GM23338 (cell line): ENCODE data around the gene MRTFA. TPM values are rescaled to one million over a fixed set of nuclear protein-coding genes. Genes with fewer than 3 reads are reported as not detected.

Experiments used
- ATAC-seq: fragments of 200-7000 bp; cut with Tn5 transposase; 3 replicates; pipeline ENCODE4 v1.9.1; 2020
- DNase-seq: peaks from one replicate; pipeline ENCODE4 v3.0.0-alpha.2; 2015; ENCODE audit warnings: low spot score
- H2AFZ ChIP-seq: fragments of 200-600 bp; sonication (generic); 2 replicates; pipeline ENCODE4 v1.8.0; 2016; ENCODE audit warnings: antibody characterized with exemption, mild to moderate bottlenecking, moderate library complexity
- H3F3A ChIP-seq: fragments of 200-600 bp; sonication (generic); replicated peaks from 2 replicates; pipeline ENCODE4 v1.8.0; 2017; ENCODE audit warnings: antibody characterized with exemption, mixed run types, low read depth
- H3K27ac ChIP-seq: fragments of 200-600 bp; sonication (generic); 2 replicates; pipeline ENCODE4 v1.6.1; 2016; ENCODE audit warnings: low read depth
- H3K27me3 ChIP-seq: fragments of 200-600 bp; sonication (generic); 2 replicates; pipeline ENCODE4 v1.8.0; 2016; ENCODE audit warnings: mild to moderate bottlenecking, mixed run types, moderate library complexity; ENCODE audit not compliant: insufficient read depth
- H3K36me3 ChIP-seq: fragments of 200-600 bp; sonication (generic); 2 replicates; pipeline ENCODE4 v1.8.0; 2016; ENCODE audit warnings: mild to moderate bottlenecking; ENCODE audit not compliant: insufficient read depth
- H3K4me1 ChIP-seq: fragments of 200-600 bp; sonication (generic); 2 replicates; pipeline ENCODE4 v1.8.0; 2016; ENCODE audit warnings: mild to moderate bottlenecking, moderate library complexity; ENCODE audit not compliant: insufficient read depth
- H3K4me2 ChIP-seq: fragments of 200-600 bp; sonication (generic); 2 replicates; pipeline ENCODE4 v1.7.1; 2017; ENCODE audit warnings: mixed run types
- H3K4me3 ChIP-seq: fragments of 200-600 bp; sonication (generic); 2 replicates; pipeline ENCODE4 v1.6.1; 2016; ENCODE audit warnings: mixed run types
- H3K79me2 ChIP-seq: fragments of 200-600 bp; sonication (generic); replicated peaks from 2 replicates; pipeline ENCODE4 v1.8.0; 2017; ENCODE audit warnings: mild to moderate bottlenecking; ENCODE audit not compliant: insufficient read depth
- H3K9me2 ChIP-seq: fragments of 200-600 bp; sonication (generic); 2 replicates; pipeline ENCODE4 v1.8.0; 2017; ENCODE audit not compliant: insufficient read depth
- H4K20me1 ChIP-seq: fragments of 200-600 bp; sonication (generic); replicated peaks from 2 replicates; pipeline ENCODE4 v1.8.0; 2017; ENCODE audit warnings: mild to moderate bottlenecking; ENCODE audit not compliant: insufficient read depth
- H3K27ac Mint-ChIP-seq: 2 replicates; pipeline ENCODE4 v1.8.0; 2020; ENCODE audit warnings: inconsistent platforms, mild to moderate bottlenecking, moderate library complexity, mixed read lengths
- H3K27me3 Mint-ChIP-seq: 3 replicates; pipeline ENCODE4 v1.8.0; 2022; ENCODE audit warnings: low read depth, mild to moderate bottlenecking, moderate library complexity, mixed read lengths, inconsistent platforms; ENCODE audit not compliant: insufficient read depth, poor library complexity
- H3K36me3 Mint-ChIP-seq: 3 replicates; pipeline ENCODE4 v1.8.0; 2021; ENCODE audit warnings: low read depth, mild to moderate bottlenecking, inconsistent platforms, moderate library complexity, mixed read lengths
- H3K4me1 Mint-ChIP-seq: 3 replicates; pipeline ENCODE4 v1.8.0; 2020; ENCODE audit warnings: mild to moderate bottlenecking, inconsistent platforms, mixed read lengths
- H3K4me3 Mint-ChIP-seq: 3 replicates; pipeline ENCODE4 v1.8.0; 2021; ENCODE audit warnings: moderate library complexity, mild to moderate bottlenecking, inconsistent platforms, mixed read lengths
- H3K9me3 Mint-ChIP-seq: 3 replicates; pipeline ENCODE4 v1.8.0; 2020; ENCODE audit warnings: moderate library complexity, mild to moderate bottlenecking, inconsistent platforms, mixed read lengths
- CREB1 ChIP-seq: fragments of 250-450 bp; sonication (Bioruptor Pico); IDR thresholded peaks from 2 replicates; pipeline ENCODE4 v1.5.0; 2020; ENCODE audit warnings: low read depth, mild to moderate bottlenecking, moderate library complexity
- ETS1 ChIP-seq: IDR thresholded peaks from 2 replicates; pipeline ENCODE4 v1.6.1; 2016; ENCODE audit warnings: antibody characterized with exemption
- EZH2 ChIP-seq: fragments of 200-600 bp; sonication (generic); IDR thresholded peaks from one replicate; pipeline ENCODE4 v1.8.0; 2017; ENCODE audit warnings: antibody characterized with exemption, mild to moderate bottlenecking, low read depth; ENCODE audit not compliant: unreplicated experiment
- EZH2phosphoT487 ChIP-seq: fragments of 200-600 bp; sonication (generic); IDR thresholded peaks from one replicate; pipeline ENCODE4 v1.8.1; 2018; ENCODE audit warnings: antibody characterized with exemption; ENCODE audit not compliant: unreplicated experiment
- JUNB ChIP-seq: IDR thresholded peaks from one replicate; pipeline ENCODE4 v1.6.1; 2016; ENCODE audit warnings: antibody characterized with exemption; ENCODE audit not compliant: unreplicated experiment
- NANOG ChIP-seq: IDR thresholded peaks from 2 replicates; pipeline ENCODE4 v1.6.1; 2016; ENCODE audit warnings: antibody characterized with exemption, borderline replicate concordance
- POLR2AphosphoS5 ChIP-seq: IDR thresholded peaks from 2 replicates; pipeline ENCODE4 v1.6.1; 2016; ENCODE audit warnings: antibody characterized with exemption, low read depth
- STAT1 ChIP-seq: IDR thresholded peaks from one replicate; pipeline ENCODE4 v1.6.1; 2016; ENCODE audit warnings: antibody characterized with exemption; ENCODE audit not compliant: unreplicated experiment
- ZNF114 ChIP-seq: fragments of 250-450 bp; sonication (Bioruptor Pico); IDR thresholded peaks from 2 replicates; pipeline ENCODE4 v1.5.0; 2020; ENCODE audit warnings: mild to moderate bottlenecking, moderate library complexity
- ZNF331 ChIP-seq: fragments of 250-450 bp; sonication (Bioruptor Pico); IDR thresholded peaks from 2 replicates; pipeline ENCODE4 v1.5.0; 2020; ENCODE audit warnings: low read depth, mild to moderate bottlenecking, moderate library complexity
- polyA plus RNA-seq: library from polyadenylated mRNA; unstranded; fragments of >200 nt; fragmentation: Nextera tagmentation; extraction: Ambion mirVana; gene quantifications from 2 replicates; pipeline ENCODE4 v1.2.1, GENCODE V29; 2016
- total RNA-seq: library from RNA; depleted of rRNA; stranded (reverse); fragments of >200 nt; shearing (Covaris generic); gene quantifications from 2 replicates; pipeline ENCODE4 v1.2.3, GENCODE V29; 2014
- TF ChIP-seq, protein P1 (sequence below): fragments of 250-450 bp; sonication (Bioruptor Pico); IDR thresholded peaks from 2 replicates; pipeline ENCODE4 v1.5.0; 2020; ENCODE audit warnings: mild to moderate bottlenecking, moderate library complexity
- TF ChIP-seq, protein P2 (sequence below), 2 experiments: fragments of 200-600 bp in 1 of 2; sonication (generic) in 1 of 2; conservative IDR thresholded peaks; 2 replicates each; pipeline versions ENCODE4 v1.5.1 to v1.6.1; 2016 to 2017; ENCODE audit warnings: antibody characterized with exemption in 2 of 2, low read depth in 2 of 2, mild to moderate bottlenecking in 2 of 2, moderate library complexity in 1 of 2
- TF ChIP-seq, protein P3 (sequence below): IDR thresholded peaks from one replicate; pipeline ENCODE4 v1.6.1; 2018; ENCODE audit warnings: antibody characterized with exemption; ENCODE audit not compliant: unreplicated experiment

The MRTFA gene
- total and polyA plus RNA-seq, 2 experiments from 2014 or later: 18.1 to 92.4 TPM

DNA sequence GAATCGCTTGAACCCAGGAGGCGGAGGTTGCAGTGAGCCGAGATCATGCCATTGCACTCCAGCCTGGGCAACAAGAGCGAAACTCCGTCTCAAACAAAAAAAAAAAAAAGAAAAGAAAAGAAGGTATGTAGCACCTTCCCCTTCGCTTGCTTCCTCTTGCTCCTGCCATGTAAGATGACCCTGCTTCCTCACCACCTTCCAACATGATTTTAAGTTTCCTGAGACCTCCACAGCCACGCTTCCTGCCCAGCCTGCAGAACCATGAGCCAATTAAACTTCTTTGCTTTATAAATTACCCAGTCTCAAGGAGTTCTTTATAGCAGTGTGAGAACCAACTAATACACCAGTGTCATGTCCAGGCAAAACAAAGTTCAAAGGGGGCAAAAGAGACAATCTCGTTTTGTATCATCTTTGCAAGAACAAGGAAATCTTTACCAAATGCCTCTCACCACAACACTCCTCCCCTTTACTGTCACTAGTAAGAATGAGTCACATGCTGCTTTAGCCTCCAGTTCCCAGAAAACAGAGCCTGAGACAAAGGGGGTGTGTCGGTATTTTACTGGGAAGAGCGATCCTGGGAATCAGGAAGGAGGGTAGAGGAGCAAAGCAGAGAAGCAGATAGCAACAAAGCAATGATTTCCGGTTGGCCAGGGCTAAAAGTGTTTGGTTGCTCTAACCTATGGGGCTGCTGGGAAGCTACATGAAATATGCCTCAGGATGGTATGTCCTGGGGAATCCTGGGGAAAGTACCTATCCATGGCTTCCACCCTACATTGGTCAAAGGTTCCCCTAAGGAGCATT, 32.3 kb upstream of the MRTFA start:
- H3K4me3 ChIP-seq: no peak overlapping the region
- Mint-ChIP-seq H3K36me3 (no peaks in the 10 kb centered on the region; the same call in 2 of the 3 replicates), H3K4me1 (peaks cover 4% of the 10 kb centered on the region; the same call in 1 of the 3 replicates), H3K27me3 (peaks cover 3% of the 10 kb centered on the region), H3K27ac (no peak overlapping the region), H3K9me3 (no peaks in the 10 kb centered on the region), H3K4me3 (no peak overlapping the region)
- no peak overlapping the region; the same call in 1 of the 2 replicates for H3K27ac ChIP-seq
- H2AFZ ChIP-seq: no peak overlapping the region
- no peaks in the 10 kb centered on the region for H3K27me3 ChIP-seq
- no peaks in the 10 kb centered on the region for H3K79me2 ChIP-seq
- DNase-seq (peak; percentile 43), ATAC-seq (peak; percentile 27; the same call in 1 of the 3 replicates)
- H4K20me1 ChIP-seq: no peaks in the 10 kb centered on the region
- peaks cover 5% of the 10 kb centered on the region; the same call in 1 of the 2 replicates for H3K9me2 ChIP-seq
- H3K36me3 ChIP-seq: no peaks in the 10 kb centered on the region
- TF ChIP-seq CREB1 (CRISPR knock-in tag) (no peak), NANOG (no peak), ZNF114 (CRISPR knock-in tag) (no peak), ETS1 (no peak), POLR2AphosphoS5 (no peak), ZNF331 (CRISPR knock-in tag) (no peak), JUNB (no peak), EZH2 (no peak), EZH2phosphoT487 (no peak), STAT1 (no peak)
- TF ChIP-seq, protein P1, sequence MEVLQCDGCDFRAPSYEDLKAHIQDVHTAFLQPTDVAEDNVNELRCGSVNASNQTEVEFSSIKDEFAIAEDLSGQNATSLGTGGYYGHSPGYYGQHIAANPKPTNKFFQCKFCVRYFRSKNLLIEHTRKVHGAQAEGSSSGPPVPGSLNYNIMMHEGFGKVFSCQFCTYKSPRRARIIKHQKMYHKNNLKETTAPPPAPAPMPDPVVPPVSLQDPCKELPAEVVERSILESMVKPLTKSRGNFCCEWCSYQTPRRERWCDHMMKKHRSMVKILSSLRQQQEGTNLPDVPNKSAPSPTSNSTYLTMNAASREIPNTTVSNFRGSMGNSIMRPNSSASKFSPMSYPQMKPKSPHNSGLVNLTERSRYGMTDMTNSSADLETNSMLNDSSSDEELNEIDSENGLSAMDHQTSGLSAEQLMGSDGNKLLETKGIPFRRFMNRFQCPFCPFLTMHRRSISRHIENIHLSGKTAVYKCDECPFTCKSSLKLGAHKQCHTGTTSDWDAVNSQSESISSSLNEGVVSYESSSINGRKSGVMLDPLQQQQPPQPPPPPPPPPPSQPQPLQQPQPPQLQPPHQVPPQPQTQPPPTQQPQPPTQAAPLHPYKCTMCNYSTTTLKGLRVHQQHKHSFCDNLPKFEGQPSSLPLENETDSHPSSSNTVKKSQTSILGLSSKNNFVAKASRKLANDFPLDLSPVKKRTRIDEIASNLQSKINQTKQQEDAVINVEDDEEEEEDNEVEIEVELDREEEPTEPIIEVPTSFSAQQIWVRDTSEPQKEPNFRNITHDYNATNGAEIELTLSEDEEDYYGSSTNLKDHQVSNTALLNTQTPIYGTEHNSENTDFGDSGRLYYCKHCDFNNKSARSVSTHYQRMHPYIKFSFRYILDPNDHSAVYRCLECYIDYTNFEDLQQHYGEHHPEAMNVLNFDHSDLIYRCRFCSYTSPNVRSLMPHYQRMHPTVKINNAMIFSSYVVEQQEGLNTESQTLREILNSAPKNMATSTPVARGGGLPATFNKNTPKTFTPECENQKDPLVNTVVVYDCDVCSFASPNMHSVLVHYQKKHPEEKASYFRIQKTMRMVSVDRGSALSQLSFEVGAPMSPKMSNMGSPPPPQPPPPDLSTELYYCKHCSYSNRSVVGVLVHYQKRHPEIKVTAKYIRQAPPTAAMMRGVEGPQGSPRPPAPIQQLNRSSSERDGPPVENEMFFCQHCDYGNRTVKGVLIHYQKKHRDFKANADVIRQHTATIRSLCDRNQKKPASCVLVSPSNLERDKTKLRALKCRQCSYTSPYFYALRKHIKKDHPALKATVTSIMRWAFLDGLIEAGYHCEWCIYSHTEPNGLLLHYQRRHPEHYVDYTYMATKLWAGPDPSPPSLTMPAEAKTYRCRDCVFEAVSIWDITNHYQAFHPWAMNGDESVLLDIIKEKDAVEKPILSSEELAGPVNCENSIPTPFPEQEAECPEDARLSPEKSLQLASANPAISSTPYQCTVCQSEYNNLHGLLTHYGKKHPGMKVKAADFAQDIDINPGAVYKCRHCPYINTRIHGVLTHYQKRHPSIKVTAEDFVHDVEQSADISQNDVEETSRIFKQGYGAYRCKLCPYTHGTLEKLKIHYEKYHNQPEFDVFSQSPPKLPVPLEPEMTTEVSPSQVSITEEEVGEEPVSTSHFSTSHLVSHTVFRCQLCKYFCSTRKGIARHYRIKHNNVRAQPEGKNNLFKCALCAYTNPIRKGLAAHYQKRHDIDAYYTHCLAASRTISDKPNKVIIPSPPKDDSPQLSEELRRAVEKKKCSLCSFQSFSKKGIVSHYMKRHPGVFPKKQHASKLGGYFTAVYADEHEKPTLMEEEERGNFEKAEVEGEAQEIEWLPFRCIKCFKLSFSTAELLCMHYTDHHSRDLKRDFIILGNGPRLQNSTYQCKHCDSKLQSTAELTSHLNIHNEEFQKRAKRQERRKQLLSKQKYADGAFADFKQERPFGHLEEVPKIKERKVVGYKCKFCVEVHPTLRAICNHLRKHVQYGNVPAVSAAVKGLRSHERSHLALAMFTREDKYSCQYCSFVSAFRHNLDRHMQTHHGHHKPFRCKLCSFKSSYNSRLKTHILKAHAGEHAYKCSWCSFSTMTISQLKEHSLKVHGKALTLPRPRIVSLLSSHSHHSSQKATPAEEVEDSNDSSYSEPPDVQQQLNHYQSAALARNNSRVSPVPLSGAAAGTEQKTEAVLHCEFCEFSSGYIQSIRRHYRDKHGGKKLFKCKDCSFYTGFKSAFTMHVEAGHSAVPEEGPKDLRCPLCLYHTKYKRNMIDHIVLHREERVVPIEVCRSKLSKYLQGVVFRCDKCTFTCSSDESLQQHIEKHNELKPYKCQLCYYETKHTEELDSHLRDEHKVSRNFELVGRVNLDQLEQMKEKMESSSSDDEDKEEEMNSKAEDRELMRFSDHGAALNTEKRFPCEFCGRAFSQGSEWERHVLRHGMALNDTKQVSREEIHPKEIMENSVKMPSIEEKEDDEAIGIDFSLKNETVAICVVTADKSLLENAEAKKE: no peak
- TF ChIP-seq, protein P2, sequence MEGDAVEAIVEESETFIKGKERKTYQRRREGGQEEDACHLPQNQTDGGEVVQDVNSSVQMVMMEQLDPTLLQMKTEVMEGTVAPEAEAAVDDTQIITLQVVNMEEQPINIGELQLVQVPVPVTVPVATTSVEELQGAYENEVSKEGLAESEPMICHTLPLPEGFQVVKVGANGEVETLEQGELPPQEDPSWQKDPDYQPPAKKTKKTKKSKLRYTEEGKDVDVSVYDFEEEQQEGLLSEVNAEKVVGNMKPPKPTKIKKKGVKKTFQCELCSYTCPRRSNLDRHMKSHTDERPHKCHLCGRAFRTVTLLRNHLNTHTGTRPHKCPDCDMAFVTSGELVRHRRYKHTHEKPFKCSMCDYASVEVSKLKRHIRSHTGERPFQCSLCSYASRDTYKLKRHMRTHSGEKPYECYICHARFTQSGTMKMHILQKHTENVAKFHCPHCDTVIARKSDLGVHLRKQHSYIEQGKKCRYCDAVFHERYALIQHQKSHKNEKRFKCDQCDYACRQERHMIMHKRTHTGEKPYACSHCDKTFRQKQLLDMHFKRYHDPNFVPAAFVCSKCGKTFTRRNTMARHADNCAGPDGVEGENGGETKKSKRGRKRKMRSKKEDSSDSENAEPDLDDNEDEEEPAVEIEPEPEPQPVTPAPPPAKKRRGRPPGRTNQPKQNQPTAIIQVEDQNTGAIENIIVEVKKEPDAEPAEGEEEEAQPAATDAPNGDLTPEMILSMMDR (conservative IDR thresholded peaks at IDR 0.05; ENCODE audit: low read depth in 2 of 2): no peak
- TF ChIP-seq, protein P3, sequence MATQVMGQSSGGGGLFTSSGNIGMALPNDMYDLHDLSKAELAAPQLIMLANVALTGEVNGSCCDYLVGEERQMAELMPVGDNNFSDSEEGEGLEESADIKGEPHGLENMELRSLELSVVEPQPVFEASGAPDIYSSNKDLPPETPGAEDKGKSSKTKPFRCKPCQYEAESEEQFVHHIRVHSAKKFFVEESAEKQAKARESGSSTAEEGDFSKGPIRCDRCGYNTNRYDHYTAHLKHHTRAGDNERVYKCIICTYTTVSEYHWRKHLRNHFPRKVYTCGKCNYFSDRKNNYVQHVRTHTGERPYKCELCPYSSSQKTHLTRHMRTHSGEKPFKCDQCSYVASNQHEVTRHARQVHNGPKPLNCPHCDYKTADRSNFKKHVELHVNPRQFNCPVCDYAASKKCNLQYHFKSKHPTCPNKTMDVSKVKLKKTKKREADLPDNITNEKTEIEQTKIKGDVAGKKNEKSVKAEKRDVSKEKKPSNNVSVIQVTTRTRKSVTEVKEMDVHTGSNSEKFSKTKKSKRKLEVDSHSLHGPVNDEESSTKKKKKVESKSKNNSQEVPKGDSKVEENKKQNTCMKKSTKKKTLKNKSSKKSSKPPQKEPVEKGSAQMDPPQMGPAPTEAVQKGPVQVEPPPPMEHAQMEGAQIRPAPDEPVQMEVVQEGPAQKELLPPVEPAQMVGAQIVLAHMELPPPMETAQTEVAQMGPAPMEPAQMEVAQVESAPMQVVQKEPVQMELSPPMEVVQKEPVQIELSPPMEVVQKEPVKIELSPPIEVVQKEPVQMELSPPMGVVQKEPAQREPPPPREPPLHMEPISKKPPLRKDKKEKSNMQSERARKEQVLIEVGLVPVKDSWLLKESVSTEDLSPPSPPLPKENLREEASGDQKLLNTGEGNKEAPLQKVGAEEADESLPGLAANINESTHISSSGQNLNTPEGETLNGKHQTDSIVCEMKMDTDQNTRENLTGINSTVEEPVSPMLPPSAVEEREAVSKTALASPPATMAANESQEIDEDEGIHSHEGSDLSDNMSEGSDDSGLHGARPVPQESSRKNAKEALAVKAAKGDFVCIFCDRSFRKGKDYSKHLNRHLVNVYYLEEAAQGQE: no peak
- H3K4me2 ChIP-seq: no peak overlapping the region
- no peaks in the 10 kb centered on the region for H3K4me1 ChIP-seq
- H3F3A ChIP-seq: peaks cover 2% of the 10 kb centered on the region; the same call in 1 of the 2 replicates
